Fibroblast of skin of scalp (primary cell): ENCODE data around the gene KLHL33.
"Not testable (repeated sequence)": the region's sequence is repeated elsewhere in the genome, so short reads cannot be mapped to it uniquely, and the experiment has no call there.

Experiments used
- DNase-seq: peaks from one replicate; pipeline ENCODE4 v3.0.0-alpha.2; 2013

KLHL33 gene

DNA sequence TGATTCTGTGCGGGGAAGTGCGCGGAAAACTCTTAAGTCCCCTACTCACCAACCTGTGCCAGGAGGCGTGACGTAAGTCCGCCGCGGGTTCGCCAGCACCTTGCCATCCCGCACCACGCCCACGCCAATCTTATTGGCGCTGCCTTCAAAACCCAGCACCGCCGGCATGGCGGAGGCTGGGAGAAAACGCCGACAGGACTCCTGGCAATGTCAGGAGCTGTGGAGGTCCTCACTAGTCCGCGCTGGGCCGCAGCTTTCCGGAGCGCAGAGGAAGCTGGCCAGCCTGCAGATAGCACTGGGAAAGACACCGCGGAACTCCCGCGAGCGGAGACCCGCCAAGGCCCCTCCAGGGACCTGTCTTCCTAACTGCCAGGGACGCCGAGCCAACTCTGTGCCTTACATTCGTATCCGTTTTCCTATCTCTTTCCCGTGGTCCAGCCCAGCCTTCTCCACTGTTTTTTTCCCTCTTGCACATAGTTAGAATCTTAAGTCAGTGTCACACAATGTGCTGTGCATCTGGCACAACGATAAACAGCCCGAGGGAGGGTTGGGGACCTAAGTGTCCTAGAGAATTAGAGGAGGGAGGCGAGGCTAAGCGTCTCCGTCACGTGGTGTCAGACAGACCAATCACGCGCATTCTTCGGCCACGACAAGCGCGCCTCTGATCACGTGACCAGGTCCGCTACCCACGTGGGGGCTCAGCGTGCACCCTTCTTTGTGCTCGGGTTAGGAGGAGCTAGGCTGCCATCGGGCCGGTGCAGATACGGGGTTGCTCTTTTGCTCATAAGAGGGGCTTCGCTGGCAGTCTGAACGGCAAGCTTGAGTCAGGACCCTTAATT is 18.8 kb upstream of the KLHL33 start, which contains the start of the genes APEX1 and OSGEP:
APEX1 (plus strand) TSS at position 711 of the 839 bp plus-strand sequence. CDS start 420 bp downstream, outside the sequence.
OSGEP (minus strand) TSS at position 297 of the 839 bp plus-strand sequence; CDS start at position 168, 129 bp downstream.
- DNase-seq = peak; percentile 99

DNA sequence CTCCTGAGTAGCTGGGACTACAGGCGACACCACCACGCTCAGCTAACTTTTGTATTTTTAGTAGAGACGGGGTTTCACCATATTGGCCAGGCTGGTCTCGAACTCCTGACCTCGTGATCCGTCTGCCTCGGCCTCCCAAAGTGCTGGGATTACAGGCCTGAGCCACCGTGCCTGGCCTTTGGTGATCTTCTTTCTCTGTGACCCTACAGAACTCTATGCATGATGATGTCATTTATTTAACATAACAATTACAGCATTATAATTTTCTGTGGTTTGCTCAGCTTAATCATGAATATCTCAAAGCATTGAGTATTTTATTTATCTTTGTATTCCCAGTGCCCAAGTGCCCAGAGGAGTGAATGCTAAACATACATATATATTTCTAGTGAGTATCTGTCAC is 16.9 kb upstream of the KLHL33 start:
- not testable (repeated sequence) for DNase-seq

DNA sequence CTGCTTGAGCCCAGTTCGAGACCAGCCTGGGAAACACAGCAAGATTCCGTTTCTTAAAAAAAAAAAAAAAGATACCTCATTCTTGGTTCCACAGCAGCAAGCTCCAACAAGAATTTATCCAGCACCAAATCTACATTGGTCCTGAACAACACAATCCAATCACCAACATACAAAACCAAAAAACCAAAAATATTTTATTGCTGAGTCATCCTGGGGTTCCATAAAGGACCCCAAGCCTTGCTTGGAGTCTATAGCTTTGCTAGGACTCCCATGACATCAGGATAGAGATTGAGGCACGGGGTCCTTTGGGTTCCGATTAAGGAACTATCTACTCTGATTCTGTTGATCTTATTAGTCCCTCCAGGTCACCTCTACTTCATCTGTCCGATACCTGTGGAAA is 10.9 kb upstream of the KLHL33 start:
- DNase-seq = no peak

DNA sequence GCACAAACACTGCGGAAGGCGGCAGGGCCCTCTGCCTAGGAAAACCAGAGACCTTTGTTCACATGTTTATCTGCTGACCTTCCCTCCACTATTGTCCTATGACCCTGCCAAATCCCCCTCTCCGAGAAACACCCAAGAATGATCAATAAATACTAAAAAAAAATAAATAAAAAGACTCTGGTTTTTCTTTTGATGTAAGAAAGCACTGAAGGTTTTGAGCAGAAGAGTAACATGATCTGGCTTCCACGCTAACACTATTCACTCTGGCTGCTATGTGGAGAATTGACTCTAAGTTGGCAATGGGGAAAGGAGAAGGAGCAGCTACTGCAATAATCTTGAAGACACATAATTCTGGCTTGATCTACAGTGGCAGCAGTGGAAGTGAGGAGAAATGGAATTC is 7.7 kb upstream of the KLHL33 start:
- DNase-seq = not testable (repeated sequence)

DNA sequence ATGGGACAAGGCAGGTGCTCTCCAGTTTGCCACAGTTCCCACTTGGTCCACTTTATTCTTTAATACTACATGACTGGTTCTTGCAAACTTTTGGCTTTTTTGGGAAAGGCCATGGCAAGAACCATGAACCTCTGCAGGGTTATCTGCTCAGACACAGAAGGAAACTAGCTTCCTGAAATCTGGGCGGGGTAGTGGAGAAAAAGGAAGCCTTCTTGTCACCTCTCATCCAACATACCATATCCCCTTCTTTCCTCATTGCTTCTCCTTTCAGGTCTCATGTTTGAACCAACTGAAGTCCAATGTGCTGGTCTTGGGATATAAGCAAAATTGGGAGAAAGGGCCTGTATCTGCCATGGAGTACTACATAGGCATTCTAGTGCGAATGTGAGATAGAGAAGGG is 5.5 kb upstream of the KLHL33 start:
- DNase-seq = no peak

DNA sequence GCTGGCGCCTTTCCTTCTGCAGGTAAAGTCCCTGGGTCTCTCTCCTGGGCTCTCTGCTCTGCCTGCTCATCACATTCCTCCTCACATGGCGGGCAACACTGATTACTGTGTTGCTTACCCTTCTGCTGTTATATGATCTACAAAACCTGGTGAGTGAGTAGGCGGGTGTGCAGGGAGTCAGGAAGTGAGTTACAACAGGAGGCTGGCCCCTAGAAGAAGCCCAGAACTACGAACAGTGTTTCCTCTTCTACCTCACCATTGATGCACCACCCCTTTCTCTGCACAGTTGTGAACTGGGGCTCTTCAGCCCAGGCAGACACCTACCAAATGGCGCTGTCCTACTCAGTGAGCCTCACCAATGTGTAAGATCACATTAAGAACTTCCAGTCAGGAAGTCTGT is 4.9 kb upstream of the KLHL33 start:
- DNase-seq = no peak

DNA sequence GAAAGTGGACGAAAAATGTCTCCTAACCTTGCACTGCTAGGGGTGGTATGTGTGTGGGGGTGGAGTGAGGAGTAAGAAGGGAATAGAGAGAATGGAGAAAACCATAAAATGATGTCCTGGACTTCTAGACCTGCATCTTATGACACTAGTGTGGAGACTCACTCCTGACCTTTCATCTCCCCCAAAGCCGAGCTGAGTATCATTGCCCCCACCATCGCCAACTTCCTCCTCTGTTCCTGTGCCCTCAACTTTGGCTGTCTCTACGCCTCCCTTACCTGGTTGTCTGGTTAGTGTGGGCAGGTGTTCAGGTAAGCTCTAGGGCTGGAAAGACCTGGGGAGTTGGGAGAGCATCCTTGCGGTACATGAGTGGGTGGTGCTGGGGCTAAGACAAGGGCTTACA is 4.5 kb upstream of the KLHL33 start:
- no peak for DNase-seq

DNA sequence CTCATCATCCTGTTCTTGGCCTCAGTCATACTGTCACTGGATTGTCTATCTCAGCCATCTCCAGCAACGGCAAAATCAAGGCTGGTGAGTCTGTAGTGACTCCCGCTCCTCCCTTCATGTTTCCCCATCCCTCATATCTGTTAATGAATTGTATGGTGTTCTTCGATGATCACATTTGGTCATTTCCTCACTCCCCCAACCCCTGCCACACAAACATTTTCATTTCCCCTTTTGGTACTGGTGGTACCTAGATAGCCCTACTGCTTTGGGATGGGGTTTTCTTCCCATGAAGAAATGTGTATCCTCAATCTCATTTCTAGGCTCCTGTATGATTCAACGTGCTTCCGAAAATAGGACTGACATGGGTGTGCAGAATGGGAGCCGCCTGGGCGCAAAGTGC is 2.7 kb upstream of the KLHL33 start:
- no peak for DNase-seq

DNA sequence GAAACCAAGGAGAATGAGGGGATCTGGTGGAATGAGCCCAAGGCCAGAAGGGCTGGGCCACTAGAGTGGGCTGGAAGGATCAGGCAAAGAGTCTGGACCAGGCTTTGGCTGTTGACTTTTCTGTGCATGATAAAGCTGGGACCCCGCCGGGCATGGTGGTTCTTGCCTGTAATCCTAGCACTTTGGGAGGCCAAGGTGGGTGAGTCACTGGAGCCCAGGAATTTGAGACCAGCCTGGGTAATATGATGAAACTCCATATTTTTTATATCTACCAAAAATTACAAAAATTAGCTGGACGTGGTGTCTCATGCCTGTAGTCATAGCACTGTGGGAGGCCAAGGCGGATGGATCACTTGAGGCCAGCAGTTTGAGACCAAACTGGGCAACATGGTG is 393 bp upstream of the KLHL33 start:
- DNase-seq = peak; percentile 91

DNA sequence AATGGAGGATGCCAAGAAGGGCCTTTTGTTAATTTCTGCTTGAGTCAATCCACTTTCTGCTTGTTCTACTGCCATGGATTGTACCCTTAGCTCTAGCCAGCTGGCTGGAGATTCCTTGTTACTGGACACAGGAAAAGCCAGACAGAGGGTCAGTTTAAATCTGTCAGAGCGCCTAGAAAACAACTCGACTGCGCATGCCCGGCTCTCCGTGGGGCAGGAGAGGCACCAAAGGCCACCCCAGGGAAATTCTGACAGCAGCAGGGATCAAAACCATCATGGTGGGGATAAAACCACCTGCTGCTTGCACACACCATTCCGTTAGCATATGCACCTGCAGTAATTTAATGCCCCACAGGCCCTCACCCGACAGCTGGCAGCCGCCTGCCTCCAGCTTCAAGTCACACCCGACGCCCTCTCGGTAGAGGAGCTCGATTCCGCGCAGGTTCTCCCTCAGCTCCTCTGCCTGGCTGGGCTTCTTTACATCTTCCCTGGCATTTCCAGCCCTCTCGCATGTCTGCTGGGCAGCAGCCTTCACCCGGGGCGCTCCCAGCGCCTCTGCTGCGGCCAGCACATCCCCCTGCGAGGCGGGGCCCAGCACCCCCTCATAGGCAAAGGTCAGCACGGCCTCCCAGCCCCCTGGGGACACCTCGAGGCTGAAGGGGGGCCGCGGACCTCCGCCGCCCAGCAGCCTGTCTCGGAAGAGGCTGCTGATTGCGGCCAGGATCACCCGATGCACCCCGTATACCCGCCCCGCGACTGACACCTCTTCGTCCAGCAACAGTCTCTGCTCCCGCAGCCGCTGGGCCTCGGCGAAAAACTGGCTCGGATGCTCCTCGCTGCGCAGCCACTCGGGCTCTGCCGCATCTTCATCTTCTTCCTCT is 1.0 kb downstream of the KLHL33 start:
- no peak for DNase-seq

DNA sequence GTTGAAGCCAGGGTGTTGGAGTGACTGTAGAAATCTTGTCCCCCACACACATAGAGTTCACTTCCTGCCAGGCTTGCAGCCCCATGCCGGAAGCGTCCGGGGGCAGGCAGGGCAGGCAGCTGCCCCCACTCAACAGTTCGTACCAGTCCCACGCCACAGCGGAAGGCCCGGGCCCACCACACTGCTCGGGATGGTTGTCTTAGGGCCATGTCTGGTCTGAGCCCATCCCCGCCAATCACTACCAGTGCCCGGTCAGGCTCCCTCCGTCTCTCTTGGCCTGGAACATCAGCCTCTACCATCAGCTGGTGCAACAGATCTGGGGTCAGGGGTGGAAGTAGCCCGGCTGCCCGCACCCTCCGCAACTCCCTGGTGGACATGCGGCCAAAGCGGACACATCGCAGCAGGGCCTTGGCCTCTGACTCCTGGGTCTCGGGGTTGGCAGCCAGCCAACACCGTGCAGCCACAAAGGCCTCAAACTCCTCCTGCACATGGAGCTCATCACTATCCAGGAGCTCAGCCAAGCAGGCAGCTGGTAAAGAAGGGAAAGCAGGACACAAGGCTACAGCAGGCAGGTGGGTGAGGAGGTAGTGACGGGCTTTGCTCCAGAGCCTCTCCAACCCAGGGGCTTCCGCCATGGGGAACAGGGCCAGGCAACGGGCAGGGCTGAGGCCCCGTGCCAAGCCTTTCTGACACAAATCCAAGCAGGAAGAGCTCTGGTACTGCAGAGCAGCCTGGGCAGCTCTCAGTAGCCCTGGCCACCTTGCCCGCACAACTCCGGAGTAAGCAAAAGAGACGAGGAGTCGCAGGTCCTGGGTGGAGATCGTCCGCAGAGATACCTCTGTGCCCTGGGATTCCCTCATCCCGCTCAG is 5.9 kb downstream of the KLHL33 start:
- no peak for DNase-seq

DNA sequence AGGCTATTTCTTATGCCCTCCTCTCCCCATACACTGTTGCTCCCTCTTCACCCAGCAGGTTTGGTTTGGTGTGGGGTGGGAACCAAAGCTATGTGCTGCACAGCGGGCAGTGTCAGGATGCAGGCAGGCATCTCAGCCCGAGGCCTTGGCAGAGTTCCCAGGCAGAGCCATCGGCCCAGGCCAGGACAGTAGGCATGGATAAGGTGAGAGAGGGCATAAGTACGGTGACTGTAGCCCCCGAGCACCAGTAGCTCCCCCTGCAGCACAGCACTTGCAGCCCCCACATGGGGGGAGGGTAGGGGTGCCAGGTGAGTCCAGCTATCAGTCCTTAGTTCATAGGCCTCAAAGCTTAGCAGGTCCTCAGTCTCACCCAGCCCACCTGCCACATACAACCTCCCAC is 7.2 kb downstream of the KLHL33 start:
- no peak for DNase-seq

DNA sequence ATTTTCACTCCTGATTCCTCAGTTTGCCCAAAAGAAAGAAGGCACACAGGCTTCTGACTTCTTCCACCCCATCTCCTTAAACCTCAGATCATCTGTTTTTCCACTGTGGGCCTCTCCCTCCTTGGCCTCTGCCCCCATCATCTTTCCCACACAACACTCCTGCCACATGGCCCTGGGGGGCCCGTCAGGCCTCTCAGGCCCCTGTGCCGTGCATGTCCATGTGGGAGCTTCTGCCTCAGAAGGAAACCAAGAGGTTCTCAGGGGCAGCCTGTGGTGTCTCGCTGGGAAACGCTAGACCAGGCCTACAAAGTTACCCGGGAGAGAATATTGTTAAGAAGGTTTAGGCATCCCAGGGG is 8.0 kb downstream of the KLHL33 start:
- DNase-seq = no peak

DNA sequence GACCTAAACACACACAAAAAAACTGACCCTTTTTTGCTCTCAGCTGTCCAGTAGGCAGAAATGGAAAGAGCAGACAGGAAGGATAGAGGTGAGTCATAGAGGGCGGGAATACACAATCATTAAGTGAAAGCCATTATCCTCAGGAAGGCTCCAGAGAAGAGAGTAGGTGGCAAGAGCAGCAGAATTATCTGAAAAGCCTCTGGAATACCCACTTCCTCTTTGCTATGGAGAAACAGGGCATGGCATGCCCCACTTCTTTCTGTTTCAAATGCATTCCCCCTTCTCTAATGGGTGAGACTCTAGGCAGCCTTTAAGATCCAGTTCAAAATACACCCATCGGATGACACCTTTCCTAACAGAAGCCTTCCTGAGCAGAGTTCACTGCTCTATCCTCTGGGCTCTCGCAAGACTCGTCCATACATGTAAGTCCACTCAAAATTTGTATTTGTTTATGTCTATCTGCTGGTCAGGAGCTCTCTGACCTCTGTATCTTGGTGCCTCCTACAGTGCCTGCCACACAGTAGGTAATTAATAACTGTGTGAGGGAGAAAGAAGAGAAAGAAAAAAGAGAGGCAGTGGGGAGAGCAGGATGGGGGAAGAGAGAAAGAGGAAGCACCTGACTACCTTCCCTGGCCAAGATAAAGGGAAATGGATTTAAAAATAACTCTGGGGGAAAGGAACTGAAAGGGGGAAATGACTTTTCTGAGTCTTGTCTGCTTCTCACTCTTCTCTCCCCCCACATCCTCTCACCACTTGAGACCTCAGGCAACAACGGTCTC is 8.5 kb downstream of the KLHL33 start:
- DNase-seq = peak; percentile 39

DNA sequence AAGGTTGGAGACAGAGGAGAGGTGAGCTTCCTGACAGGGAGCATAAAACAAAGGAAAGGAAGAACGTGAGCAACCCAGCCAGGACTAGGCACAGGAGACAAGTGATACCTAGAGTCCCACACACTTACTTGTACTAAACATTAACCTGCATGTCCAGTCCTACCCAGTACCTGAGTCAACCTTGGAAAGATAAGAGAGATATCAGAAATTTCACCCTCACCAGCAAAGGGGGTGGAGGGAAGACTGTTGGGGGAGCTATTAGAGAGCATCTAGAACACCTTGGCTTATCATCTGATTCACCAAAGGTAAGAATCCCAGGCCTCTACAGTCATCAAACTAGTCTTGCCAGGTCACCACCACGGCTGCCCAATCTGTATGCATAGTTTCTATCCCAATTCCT is 11.1 kb downstream of the KLHL33 start:
- no peak for DNase-seq

DNA sequence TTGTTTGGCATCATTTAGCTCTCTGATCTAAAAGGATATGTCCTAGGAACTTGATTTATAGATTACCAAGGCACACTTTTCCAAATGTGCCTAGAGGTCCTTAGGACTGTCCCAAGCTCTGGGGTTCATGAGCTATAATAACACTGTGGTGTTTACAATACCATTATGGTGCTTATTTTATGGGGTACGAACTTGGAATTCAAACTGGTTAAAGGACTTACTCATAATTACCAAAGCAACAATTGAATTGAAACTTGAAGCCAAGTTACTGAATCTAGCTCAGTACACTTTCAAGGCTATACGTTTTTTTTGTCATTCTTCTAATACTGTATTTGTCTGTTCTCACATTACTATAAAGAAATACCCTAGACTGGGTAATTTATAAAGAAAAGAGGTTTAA is 13.1 kb downstream of the KLHL33 start:
- DNase-seq = no peak

DNA sequence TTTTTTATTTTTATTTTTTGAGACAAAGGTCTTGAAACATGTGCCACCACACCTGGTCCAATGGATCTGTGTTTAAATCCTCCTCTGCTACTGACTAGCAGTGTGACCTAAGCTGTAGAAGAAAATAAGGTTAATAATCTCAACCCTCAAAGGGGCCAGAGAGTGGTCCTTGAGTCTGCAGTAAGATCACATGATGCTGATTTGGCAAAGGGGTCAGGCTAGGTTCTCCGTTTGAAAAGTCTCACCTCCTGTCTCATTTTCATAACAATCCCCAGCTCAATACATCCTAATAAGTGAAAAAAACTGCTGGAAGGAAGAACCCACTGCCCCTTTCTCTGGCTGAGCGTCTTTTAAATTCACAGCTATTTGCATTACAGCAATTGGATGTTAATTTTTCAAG is 14.7 kb downstream of the KLHL33 start:
- DNase-seq = no peak

DNA sequence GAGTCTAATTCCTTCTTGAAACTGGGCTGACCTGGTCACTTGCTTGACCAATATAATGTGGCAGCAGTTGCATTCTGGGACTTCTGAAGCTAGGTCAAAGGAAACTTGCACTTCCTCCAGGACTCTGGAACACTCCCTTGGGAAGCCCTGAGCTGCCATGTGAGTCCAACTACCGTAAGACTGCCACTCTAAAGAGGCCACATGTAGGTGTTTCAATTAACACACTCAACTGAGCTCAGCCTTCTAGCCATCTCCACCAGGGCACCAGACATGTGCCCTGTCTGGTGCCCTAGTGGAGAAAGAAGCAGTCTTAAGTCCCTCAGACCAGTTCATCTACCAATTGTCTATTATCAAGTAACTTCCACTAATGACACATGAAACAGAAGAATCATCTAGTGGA is 16.5 kb downstream of the KLHL33 start:
- no peak for DNase-seq

DNA sequence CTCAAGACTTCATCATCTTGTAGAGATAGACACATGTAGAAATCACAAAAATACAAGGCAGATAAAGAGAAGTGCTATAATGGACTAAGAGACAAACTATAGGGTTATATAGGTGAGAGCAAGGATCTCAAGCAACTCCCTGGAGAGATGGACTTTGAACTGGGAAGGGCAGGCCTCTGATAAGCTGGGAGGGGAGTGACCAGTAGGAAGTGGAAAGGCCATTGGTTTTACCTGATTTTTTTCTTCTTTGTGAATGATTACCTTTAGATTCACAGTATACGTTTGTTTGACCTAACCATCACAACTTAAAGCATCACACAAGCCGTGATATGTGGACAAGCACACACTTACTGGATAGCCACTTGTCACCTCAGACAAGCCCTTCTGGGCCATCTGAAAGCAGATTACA is 17.5 kb downstream of the KLHL33 start:
- DNase-seq = no peak

DNA sequence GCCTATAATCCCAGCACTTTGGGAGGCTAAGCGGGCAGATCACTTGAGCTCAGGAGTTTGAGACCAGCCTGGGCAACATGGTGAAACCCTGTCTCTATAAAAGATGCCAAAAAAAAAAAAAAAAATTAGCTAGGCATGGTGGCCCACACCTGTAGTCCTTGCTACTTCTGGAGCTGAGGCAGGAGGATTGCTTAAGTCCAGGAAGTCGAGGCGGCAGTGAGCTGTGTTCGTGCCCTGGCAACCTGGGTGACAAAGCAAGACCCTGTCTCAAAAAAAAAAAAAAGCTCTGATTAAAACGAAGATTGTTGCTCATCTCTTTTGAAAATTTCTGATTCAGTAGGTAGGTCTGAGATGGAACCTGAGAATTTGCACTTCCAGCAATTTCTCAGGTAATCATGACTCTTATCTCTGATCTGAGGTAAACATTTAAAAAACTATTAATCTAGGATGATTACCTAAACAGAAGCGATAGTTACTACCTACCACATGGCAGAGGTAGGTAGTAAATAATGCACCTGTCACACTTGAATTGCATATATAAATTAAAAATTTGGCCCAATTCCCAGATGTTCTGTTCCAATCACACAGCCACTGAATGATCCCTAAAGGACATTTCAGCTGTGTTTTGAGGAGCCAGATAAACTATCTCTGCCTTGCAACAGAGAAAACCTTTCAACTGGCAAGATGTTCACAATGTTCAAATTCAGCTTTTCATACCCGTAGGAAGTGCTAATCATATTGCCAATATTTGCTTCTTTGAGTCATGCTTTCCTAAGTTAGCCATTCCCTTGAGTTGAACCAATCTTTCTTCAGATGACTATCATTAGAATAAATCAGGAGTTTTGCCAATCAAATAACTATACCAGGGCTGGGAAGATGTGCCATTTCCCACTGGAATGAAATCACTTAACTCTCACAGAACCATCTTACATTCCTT is 18.4 kb downstream of the KLHL33 start:
- DNase-seq = no peak

DNA sequence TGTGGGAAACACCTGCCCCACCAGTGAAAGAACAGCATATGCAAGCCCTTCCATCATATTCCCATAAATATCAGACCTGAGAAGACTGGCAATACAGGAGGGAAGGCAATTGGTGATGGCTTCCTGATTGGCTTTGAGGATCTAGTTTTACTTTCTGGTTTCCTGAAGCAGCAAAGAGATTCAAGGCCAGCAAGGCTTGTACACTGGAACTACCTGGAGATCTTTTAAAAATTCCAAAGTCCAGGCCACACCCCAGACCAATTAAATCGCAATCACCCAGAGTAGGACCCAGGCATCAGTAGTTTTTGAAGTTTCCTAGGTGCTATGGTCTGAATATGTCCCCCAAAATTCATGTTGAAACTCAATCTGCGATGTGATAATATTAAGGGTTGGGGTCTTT is 19.7 kb downstream of the KLHL33 start:
- no peak for DNase-seq
